GM19035 (cell line): ENCODE results near the gene KLHDC7B.
"Not testable (repeated sequence)": the region's sequence is repeated elsewhere in the genome, so short reads cannot be mapped to it uniquely, and the experiment has no call there.

Experiments
- ATAC-seq: cut with Tn5 transposase; IDR thresholded peaks from one replicate; pipeline ENCODE4 v1.9.1; 2021; ENCODE audit not compliant: unreplicated experiment

Gene KLHDC7B

GRCh38 chr22:50529416-50529896, 16.2 kb upstream of the KLHDC7B start:
- ATAC-seq = no peak

DNA sequence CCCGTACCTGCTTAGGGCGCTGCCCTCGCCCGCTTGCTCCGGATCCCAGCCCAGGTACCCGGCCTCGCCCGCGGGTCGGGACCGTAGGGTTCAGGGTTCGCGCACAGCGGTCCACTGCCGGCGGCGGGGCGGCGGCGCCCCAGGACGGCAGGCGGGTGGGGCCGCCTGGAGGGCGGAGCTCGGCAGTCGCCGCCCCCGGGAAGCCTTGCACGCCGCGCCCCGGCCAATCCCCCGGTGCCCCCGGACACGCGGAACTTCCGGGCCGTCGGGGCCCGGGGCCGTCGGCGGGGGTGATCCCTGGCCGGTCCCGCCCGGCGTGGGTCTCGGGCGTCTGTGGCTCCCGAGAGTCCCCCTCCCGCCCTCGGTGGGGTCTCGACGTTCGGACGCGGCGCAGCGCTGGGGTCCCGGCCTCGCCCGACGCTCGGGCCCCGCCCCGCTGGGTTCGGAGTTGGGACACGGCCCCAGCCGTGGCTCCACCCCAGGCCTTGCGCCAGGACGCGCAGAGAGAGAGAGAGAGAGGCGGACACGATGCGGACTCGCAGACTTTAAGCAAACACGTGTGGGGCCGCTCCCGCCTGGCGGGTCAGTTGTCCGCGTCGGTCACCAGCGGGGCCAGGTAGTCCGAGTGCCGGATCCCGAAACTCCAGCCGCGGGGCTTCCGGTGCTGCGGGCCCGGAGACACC, 15.7 kb upstream of the KLHDC7B start, which contains the start of gene TYMP:
TYMP (minus strand) TSS at position 116 of the 683 bp plus-strand sequence. CDS start 303 bp downstream, outside the sequence.
- ATAC-seq = peak; percentile 23

GRCh38 chr22:50530580-50530876, 15.2 kb upstream of the KLHDC7B start:
- ATAC-seq = no peak

- ATAC-seq = peak; percentile 22
Measured at GRCh38 chr22:50530877-50531545, 14.7 kb upstream of the KLHDC7B start.

DNA sequence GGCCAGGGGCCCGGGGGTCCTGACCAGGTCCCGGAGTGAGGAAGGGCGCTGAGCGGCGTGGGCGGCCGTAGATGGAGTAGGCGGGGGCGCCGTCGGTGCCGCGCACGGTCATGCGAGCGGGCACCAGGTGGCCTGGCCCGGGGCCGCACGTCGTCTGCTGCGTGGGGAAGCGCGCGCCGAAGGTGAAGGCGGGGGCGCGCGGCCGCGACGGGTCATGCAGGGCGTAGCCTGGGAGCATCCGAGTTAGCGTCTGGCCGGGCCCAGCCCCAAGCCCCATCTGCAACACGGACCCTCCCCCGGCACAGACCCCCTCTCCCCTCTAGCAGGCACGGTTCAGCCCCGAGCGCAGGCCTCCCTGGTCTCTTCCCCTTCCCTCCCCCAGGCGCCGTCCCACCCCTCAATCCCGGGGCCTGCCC, 14.1 kb upstream of the KLHDC7B start:
- ATAC-seq = peak; percentile 28

DNA sequence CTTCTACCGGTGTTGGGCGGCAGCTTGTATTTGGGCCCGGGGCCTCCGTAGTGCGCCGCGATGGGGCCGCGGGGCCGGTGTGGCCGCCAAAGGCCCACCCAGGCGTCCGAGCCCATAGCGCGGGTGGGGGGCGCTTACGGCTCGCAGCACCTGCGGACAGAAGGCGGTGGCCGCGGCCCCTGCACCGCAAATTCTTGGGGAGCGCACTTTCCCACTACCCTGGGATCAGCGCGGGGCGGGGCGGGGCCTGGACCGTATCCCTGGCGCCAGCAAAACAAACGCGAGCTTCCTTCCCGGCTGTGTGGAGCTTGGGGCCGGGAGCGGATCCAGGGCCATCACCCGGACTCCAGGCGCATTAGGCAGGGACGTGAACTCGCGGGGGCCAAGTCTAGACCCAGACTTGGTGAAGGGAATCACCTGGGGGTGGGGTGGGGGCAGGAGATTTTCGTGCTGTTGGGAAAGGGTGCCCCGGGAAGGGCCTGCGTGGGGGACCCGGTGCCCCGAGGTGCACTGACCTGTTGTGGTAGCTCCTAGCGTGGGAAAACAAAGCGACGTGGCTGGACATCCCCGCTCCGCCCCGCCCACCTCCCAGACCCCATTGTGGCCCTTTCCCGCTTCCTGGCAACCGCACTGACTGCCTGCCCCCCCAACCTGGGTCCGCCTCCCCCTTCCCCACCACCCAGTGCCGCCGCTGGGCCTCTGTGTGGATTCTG, 13.6 kb upstream of the KLHDC7B start:
- ATAC-seq = peak; percentile 1

DNA sequence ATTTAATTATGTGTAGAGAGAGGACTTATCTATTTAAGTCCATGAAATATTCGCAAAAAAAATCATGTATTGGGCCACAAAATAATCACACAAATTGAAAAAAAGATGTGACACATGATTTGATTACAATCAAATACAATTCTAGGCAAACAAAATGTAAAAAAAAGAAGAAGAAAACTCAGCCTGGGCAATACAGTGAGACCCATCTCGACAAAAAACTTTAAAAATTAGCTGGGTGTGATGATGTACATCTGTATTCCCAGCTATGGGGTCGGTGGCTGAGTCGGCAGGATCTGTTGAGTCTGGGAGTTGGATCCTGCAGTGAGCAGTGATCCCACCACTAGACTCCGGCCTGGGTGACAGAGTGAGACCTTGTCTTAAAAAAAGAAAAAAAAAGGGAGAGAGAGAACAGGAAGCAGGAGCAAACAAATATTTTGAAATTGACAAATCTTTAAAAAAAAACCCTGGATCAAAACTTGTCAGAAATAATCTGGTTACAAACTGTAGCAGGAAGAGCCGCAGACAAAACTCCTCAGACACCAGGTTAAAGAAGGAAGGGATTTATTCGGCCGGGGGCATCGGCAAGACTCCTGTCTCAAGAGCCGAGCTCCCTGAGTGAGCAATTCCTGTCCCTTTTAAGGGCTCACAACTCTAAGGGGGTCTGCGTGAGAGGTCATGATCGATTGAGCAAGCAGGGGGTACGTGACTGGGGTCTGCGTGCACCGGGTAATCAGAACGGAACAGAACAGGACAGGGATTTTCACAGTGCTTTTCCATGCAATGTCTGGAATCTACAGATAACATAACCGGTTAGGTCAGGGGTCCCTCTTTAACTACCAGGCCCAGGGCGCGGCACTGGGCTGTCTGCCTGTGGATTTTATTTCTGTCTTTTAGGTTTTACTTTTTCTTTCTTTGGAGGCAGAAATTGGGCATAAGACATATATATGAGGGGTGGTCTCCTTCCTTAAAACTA, 12.6 kb upstream of the KLHDC7B start:
- ATAC-seq = no peak

GRCh38 chr22:50533856-50534711, 11.6 kb upstream of the KLHDC7B start:
- not testable (repeated sequence) for ATAC-seq

GRCh38 chr22:50535113-50535512, 10.6 kb upstream of the KLHDC7B start:
- no peak for ATAC-seq

DNA sequence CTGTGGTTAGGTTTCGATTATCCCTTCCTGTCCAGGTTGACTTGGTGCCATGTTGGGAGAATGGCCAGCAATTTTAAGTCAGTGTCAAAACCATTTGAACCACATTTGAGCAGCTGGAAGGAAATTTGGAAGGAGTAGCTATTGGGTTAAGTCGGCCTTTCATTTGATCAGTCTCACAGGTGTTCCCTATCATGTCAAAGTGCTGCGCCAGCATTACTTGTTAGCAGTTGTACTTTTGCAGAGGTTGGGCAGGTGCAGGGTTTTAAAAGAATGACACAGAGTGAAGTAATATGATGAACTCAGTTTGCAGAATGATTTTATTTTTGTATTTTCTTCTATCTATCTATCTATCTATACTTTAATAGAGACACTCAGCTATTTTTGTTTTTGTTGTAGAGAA, 9.5 kb upstream of the KLHDC7B start:
- ATAC-seq = no peak

DNA sequence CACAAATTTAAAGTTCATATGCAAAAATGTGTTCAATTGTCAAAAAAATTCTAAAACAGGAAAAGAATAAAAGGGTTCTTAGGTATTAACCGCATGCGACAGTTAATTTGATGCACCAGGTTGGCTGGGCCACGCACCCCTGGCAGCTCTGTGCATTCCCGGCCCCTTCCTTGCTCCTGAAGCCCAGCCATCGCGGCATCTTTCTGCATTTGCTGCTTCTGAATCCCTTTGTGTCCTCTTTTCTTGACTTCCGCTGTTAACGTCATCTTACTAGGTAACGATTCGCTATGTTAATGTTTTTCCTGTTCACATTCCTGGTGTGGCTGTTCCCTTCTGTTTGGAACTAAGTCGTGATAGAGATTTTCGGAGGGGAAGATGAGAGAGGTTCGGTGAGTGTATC, 7.9 kb upstream of the KLHDC7B start:
- ATAC-seq = no peak

GRCh38 chr22:50540381-50540780, 5.3 kb upstream of the KLHDC7B start:
- ATAC-seq = no peak

GRCh38 chr22:50541667-50542026, 4.1 kb upstream of the KLHDC7B start:
- not testable (repeated sequence) for ATAC-seq

DNA sequence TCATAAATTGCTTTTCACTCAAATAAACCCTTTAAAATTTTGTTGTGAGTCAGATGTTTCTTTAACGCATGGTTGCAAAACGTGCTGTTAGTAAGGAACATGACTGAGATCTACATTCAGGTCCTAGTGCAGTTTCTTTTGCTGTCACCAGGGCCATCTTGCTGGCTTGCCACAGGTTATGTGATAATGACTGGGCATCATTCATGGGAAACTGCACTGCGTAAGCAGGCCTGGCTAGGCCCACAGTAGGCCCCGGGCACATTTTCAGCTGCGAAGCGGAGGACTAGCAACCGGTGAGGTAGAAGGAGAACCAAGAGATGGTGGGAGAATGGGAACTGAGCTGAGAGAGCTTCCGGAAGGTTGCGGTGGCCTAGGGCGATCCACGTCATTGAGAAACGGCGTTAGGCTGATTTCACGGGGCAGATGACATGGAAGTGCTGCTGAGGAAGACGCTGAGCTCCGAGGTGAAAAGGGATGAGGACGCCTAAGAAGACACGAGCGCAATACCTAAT, 3.2 kb upstream of the KLHDC7B start:
- ATAC-seq = no peak

- no peak for ATAC-seq
Measured at GRCh38 chr22:50544078-50544745, 1.5 kb upstream of the KLHDC7B start.

GRCh38 chr22:50544746-50545253, 899 bp upstream of the KLHDC7B start:
- no peak for ATAC-seq

- ATAC-seq = no peak
Measured at GRCh38 chr22:50546326-50547262, 895 bp downstream of the KLHDC7B start.
